Ecto neural progenitor cell (in vitro differentiated cells): ENCODE results near the gene AKAP7.
"Not testable (repeated sequence)": the region's sequence is repeated elsewhere in the genome, so short reads cannot be mapped to it uniquely, and the experiment has no call there.

Experiments used
- DNase-seq: peaks from one replicate; pipeline ENCODE4 v3.0.0-alpha.2; 2018; ENCODE audit warnings: low spot score

AKAP7 gene

GRCh38 chr6:131292145-131292938, 157.1 kb downstream of the AKAP7 start:
- DNase-seq, result no peak

GRCh38 chr6:131293472-131293911, 158.2 kb downstream of the AKAP7 start:
- no peak for DNase-seq

GRCh38 chr6:131295081-131295480, 159.8 kb downstream of the AKAP7 start:
- no peak for DNase-seq

GRCh38 chr6:131300826-131301225, 165.6 kb downstream of the AKAP7 start:
- DNase-seq, result not testable (repeated sequence)

GRCh38 chr6:131303338-131303930, 168.2 kb downstream of the AKAP7 start:
- DNase-seq, result no peak

GRCh38 chr6:131305037-131305850, 170.0 kb downstream of the AKAP7 start:
- DNase-seq, result no peak

GRCh38 chr6:131309437-131309836, 174.2 kb downstream of the AKAP7 start:
- no peak for DNase-seq

- no peak for DNase-seq
These were observed 179.6 kb downstream of the AKAP7 start for GRCh38 chr6:131314838-131315237.

GRCh38 chr6:131316654-131317053, 181.4 kb downstream of the AKAP7 start:
- DNase-seq, result no peak

- no peak for DNase-seq
These were observed 182.2 kb downstream of the AKAP7 start for GRCh38 chr6:131317516-131317915.

- no peak for DNase-seq
These were observed 186.3 kb downstream of the AKAP7 start for GRCh38 chr6:131321589-131321988.

GRCh38 chr6:131322125-131322524, 186.9 kb downstream of the AKAP7 start:
- DNase-seq, result no peak

GRCh38 chr6:131325669-131326068, 190.4 kb downstream of the AKAP7 start:
- DNase-seq, result not testable (repeated sequence)

GRCh38 chr6:131328727-131329126, 193.5 kb downstream of the AKAP7 start:
- not testable (repeated sequence) for DNase-seq

- DNase-seq, result no peak
These were observed 195.9 kb downstream of the AKAP7 start for GRCh38 chr6:131331151-131331550.

- no peak for DNase-seq
These were observed 196.9 kb downstream of the AKAP7 start for GRCh38 chr6:131331873-131332781.
